GM13977 (cell line): ENCODE measurements around the gene ITGA5.

Experiments used
- DNase-seq: peaks from one replicate; pipeline ENCODE4 v3.0.0; 2012; ENCODE audit warnings: low spot score
- CTCF ChIP-seq: IDR thresholded peaks from 2 replicates; pipeline ENCODE4 v1.5.1; 2012; ENCODE audit warnings: mild to moderate bottlenecking, control low read depth; ENCODE audit not compliant: insufficient read depth; ENCODE audit errors: extremely low read depth, missing control alignments
- in situ Hi-C: fragments of 300-500 bp; cut with MboI; formaldehyde crosslinking; loops from one replicate; pipeline ENCODE4 v1.12.0; 2022; ENCODE audit warnings: low sequenced_read_pairs, low pct_unique_long_range_greater_than_20kb, mixed read lengths, inconsistent platforms; ENCODE audit not compliant: unreplicated experiment

The ITGA5 gene

DNA sequence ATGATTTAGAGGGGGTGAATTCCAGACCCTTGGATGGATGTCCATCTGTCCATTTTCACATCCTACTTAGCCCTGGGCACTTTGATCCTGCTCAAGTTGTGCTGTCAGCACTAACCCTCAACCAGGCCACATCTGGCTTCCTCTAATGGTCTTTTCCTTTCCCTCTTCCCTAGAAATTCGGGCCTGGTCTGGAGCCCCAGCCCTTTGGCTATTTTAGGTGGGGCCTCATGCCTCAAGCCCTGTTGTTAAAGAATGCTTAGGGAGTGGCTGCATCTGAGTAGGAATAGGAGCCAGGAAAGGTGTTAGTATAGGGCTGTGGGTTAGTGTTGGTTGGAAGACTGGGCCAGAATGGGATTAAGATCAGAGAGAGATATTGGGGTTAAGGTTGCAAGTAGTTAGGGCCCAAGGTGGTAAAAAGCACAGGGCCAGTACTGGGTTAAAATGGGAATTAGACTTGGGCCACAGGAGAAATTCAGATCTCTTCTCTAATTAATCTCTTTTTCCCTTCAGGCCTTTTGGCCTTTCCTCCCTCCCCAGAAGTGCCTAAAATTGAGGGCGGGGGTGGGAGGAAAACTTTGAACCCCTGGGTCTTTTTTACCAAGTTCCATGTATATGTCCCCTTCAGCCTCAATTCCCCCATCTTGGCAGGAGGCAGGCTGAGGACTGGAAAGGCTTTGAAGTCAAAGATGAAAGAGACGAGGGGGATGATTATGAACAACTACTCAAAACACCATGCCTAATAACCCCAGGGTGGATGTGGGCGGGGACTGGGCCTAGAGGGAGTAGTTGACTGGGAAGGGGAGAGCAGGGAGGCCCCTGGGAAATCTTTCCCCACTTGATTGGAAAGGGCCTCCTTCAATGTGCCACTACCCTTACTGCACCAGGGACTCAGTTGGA is 30.6 kb downstream of the ITGA5 start:
- no peak for TF ChIP-seq CTCF
- in situ Hi-C loops, result no loop called here
- no peak for DNase-seq

- TF ChIP-seq CTCF, result no peak
- no peak for DNase-seq
- in situ Hi-C loops, result no loop called here
Measured at GRCh38 chr12:54387114-54387467, 32.0 kb downstream of the ITGA5 start.

DNA sequence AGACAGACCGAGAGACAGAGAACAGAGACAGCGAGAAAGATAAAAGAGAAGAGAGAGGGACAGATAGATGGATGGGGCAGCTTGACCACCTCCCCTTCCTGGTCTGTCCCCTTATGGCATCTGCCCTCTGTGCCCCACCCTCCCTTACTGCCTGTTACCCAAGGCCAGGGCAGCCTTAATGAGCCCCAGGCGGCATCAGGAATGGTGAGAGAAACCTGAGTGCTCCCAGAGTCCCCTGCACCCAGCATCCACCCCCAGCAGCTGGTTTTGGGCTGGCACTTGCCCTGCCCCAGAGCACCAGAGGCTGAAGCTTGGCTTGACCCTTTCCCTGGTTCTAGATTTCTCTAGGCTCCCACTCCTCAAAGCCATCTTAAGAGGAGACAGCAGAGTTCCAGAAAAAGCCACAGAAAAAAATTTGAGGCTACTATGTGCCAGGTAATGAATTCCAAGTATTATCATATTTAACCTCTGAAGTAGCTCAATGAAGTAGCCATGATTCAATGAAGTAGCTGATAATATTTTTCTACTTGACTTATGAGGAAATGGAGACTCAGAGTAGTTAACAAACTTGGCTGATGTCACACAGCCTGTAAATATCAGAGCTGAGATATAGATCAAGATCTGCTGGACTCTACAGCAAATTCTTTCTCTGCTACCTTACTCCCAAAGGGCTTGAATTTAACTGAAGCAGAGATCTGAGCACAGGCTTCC is 32.5 kb downstream of the ITGA5 start:
- in situ Hi-C loops, result no loop called here
- no peak for DNase-seq
- no peak for TF ChIP-seq CTCF

DNA sequence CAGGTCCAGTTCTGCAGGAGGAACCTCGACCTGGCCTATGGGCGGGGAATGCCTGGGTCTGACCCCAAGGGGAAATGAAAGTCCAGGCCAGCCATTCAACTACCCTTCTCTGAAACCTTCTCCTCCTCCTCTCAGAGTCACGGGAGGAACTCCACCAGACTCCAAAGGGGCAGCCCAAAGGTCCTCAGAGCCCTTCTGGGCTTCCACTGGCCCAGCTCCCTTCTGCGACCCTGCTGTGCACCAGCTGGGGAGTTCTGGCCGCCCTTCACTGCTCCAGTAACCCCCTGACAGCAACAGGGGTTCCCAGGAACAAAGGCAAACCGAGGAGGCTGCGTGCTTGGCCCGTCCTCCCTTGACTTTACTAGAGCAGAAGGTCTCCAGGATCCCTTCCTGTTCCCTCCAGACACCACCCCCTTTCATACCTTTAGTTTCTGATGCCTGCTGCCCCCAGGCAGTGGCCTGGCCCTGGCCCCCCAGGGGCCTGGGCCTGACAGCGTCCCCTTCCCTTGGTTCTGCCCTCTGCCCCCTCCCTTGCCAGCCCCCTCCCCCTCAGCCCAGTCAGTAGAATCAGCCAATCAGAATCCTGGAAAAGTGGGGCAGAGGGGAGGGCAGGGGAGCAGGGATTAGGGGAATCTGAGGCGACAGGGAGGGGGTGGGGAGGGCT is 33.7 kb downstream of the ITGA5 start:
- peak; percentile 60 for DNase-seq
- in situ Hi-C loops, result no loop called here
- TF ChIP-seq CTCF, result no peak

GRCh38 chr12:54384591-54385041 is 34.5 kb downstream of the ITGA5 start, which contains the start of gene ZNF385A:
Gene ZNF385A (minus strand): TSS chr12:54384733. CDS start chr12:54384514, 219 bp downstream.
- no peak for TF ChIP-seq CTCF
- in situ Hi-C loops, result no loop called here
- DNase-seq, result no peak

DNA sequence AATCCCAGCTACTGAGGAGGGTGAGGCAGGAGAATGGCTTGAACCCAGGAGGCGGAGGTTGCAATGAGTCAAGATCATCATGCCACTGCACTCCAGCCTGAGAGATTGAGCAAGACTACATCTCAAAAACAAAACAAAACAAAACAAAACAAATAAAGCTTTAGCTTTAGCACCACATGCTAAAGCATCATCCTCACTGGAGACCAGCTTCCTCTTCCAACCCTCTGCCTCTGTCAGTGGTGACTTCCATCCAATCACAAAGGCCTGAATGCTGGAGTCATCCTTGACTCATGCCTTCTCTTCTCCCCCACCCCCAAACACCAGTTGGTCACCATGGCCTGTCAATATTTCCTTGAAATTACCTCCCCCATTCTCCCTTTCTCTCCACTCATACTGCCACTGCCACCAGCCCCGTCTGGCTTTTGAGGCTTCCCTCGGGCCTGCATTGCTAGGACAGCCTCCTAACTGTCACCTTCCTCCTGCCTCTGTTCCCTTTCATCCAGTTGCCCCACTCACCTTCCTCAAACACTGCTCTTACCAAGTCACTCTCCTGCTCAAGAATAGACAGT is 35.9 kb downstream of the ITGA5 start:
- no peak for DNase-seq
- in situ Hi-C loops, result no loop called here
- TF ChIP-seq CTCF, result no peak
